Glomerular endothelial cell (primary cell): Measurements from ENCODE around the gene UTP20. TPM values are rescaled to one million over a fixed set of nuclear protein-coding genes. Genes with fewer than 3 reads are reported as not detected.

Source experiments
- DNase-seq: peaks from one replicate; pipeline ENCODE4 v3.0.0-alpha.2; 2011; ENCODE audit warnings: low read depth, low spot score; ENCODE audit errors: extremely low read depth
- total RNA-seq: library from RNA; depleted of rRNA; stranded (reverse); fragments of >200 nt; gene quantifications from 2 replicates; pipeline ENCODE4 v1.2.3, GENCODE V29; 2015

Gene UTP20
- total RNA-seq, 1 donor from 2014 or later, result 16.6 TPM

DNA sequence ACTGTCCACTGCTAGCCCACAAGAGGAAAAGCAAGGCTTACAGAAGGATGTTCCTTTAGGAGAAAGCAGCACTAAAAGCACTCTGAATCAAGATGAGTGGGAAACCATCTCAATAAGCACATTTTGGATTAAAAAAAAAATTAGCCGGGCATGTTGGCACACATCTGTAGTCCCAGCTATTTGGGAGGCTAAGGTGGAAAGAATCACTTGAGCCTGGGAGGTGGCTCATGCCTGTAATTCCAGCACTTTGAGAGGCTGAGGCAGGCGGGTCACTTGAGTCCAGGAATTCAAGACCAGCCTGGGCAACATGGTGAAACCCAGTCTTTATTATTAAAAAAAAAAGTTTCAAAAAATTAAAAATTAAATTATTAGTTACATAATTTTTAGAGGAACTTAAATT, 144.7 kb downstream of the UTP20 start:
- no peak for DNase-seq

DNA sequence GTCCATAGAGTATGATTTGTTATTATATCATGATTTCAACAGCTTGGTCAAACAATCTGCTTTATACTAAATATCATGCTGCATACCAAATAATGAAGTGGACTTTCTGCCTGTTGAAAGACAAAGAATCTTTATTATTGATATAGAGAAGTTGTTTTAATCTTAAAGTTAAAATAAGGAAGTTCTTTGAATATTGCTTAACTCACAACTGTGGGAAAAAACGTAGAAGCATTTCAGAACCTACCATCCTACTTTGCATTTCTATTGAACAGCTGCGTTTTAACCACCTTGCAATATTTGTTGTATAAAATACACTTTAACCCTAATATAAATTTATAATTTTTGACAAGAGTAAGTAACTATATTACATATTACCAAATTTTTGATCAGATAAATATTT, 150.6 kb downstream of the UTP20 start:
- DNase-seq, result no peak

DNA sequence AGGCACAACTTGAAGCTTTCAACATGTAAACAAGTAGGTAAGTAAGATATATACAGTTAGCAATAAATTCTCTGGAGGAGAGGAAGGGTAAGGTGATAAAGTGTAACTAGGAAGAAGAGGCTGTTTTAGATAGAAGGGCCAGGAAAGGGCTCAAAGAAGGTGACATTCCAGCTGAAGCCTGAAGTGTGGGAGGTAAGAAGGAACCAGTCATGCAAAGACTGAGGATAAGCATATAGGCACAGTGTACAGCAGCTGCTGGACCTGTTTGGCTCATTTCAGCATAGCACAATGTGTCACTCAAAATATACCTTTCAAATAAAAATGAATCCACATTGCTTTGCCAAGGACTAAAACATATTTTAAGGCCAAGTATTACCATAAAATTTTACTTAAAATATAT, 156.2 kb downstream of the UTP20 start:
- DNase-seq, result no peak

Other genes starting within 250 kb of the UTP20 start
- gene SLC5A8, start 69.9 kb upstream of the UTP20 start, total RNA-seq, result not detected in 2 replicates
- 58.0 and 74.0 TPM in 2 replicates for gene ARL1, start 127.7 kb downstream of the UTP20 start, total RNA-seq
- gene SPIC, start 195.2 kb downstream of the UTP20 start, total RNA-seq, result not detected in 2 replicates